Thoracic aorta (tissue), 2 donors: ENCODE results near the gene TAX1BP3. TPM values are rescaled to one million over a fixed set of nuclear protein-coding genes. Genes with fewer than 3 reads are reported as not detected.
"Not testable (repeated sequence)": the region's sequence is repeated elsewhere in the genome, so short reads cannot be mapped to it uniquely, and the experiment has no call there.

Experiments
- ATAC-seq: fragments of 150-250 bp; one replicate; pipeline ENCODE4 v1.8.0; 2017; ENCODE audit warnings: low read depth; ENCODE audit not compliant: insufficient number of reproducible peaks, low FRiP score
- DNase-seq: peaks from one replicate; pipeline ENCODE4 v3.0.0-alpha.2; 2020; ENCODE audit warnings: low spot score
- H3K27ac ChIP-seq, 2 donors: fragments of 200-600 bp; sonication (generic); 1 replicate in 1 of 2; 2 replicates in 1 of 2; pipeline ENCODE4 v1.5.1; 2016; ENCODE audit warnings: mild to moderate bottlenecking in 2 of 2, moderate library complexity in 2 of 2
- H3K27me3 ChIP-seq: fragments of 200-600 bp; sonication (generic); replicated peaks from 2 replicates; pipeline ENCODE4 v1.6.0; 2016; ENCODE audit warnings: mild to moderate bottlenecking; ENCODE audit not compliant: insufficient read depth
- H3K36me3 ChIP-seq: fragments of 200-600 bp; sonication (generic); one replicate; pipeline ENCODE4 v1.5.1; 2016
- H3K4me1 ChIP-seq, 2 donors: fragments of 200-600 bp; sonication (generic); 1 replicate in 1 of 2; 2 replicates in 1 of 2; pipeline versions ENCODE4 v1.5.1 to v1.6.0; 2016; ENCODE audit warnings: low read depth in 2 of 2, mild to moderate bottlenecking in 1 of 2; ENCODE audit not compliant: control insufficient read depth in 1 of 2
- H3K4me3 ChIP-seq: fragments of 200-600 bp; sonication (generic); 2 replicates; pipeline ENCODE4 v1.5.1; 2016; ENCODE audit warnings: mild to moderate bottlenecking
- H3K9me3 ChIP-seq: fragments of 200-600 bp; sonication (generic); 2 replicates; pipeline ENCODE4 v1.5.1; 2016
- CTCF ChIP-seq: fragments of 200-600 bp; sonication (generic); IDR thresholded peaks from one replicate; pipeline ENCODE4 v1.5.1; 2019; ENCODE audit warnings: antibody characterized with exemption
- total RNA-seq, 2 donors: library from RNA; depleted of rRNA; stranded (reverse); fragments of >200 nt; gene quantifications; one replicate each; pipeline versions ENCODE4 v1.1.0 to v1.2.3, GENCODE V29; 2016

Gene TAX1BP3
- 100 to 1,000 TPM; 127 to 243 TPM for total RNA-seq

GRCh38 chr17:3668279-3669084 is at the start of gene TAX1BP3, which contains the start of gene EMC6:
TAX1BP3 (minus strand) TSS chr17:3668578; CDS start chr17:3668526, 52 bp downstream.
EMC6 (plus strand) TSS chr17:3668812; CDS start chr17:3669147, 335 bp downstream.
- peaks cover 20 to 41% of the 10 kb centered on the region in 2 donors for H3K4me1 ChIP-seq
- H3K27ac ChIP-seq = peak within 1 kb of the TSS; percentile 97
- peak within 1 kb of the TSS; percentile 86 for H3K4me3 ChIP-seq
- peaks cover 14% of the 10 kb centered on the region for H3K36me3 ChIP-seq
- ATAC-seq (peak; percentile 97), DNase-seq (peak; percentile 94)
- H3K27me3 ChIP-seq = no peaks in the 10 kb centered on the region
- H3K9me3 ChIP-seq = no peaks in the 10 kb centered on the region
- no peak for TF ChIP-seq CTCF

GRCh38 chr17:3715296-3715695 is 46.9 kb upstream of the TAX1BP3 start:
- H3K36me3 ChIP-seq = peaks cover 30% of the 10 kb centered on the region
- no peaks in the 10 kb centered on the region for H3K9me3 ChIP-seq
- DNase-seq = no peak
- no peak for TF ChIP-seq CTCF
- H3K4me3 ChIP-seq = no peak overlapping the region
- H3K4me1 ChIP-seq = peaks cover 3 to 10% of the 10 kb centered on the region in 2 donors
- H3K27me3 ChIP-seq = no peaks in the 10 kb centered on the region
- no peak for ATAC-seq
- H3K27ac ChIP-seq = no peak overlapping the region

GRCh38 chr17:3712811-3713463 is 44.6 kb upstream of the TAX1BP3 start:
- DNase-seq (no peak), ATAC-seq (no peak)
- H3K36me3 ChIP-seq = peaks cover 24% of the 10 kb centered on the region
- H3K4me3 ChIP-seq = no peak overlapping the region
- H3K27ac ChIP-seq = no peak overlapping the region
- H3K9me3 ChIP-seq = no peaks in the 10 kb centered on the region
- no peaks in the 10 kb centered on the region for H3K27me3 ChIP-seq
- no peak for TF ChIP-seq CTCF
- H3K4me1 ChIP-seq = peaks cover 0 to 3% of the 10 kb centered on the region in 2 donors

- peaks cover 0 to 3% of the 10 kb centered on the region in 2 donors for H3K4me1 ChIP-seq
- H3K27ac ChIP-seq = no peak overlapping the region
- no peak overlapping the region for H3K4me3 ChIP-seq
- peaks cover 16% of the 10 kb centered on the region for H3K36me3 ChIP-seq
- DNase-seq (no peak), ATAC-seq (no peak)
- H3K27me3 ChIP-seq = no peaks in the 10 kb centered on the region
- H3K9me3 ChIP-seq = no peaks in the 10 kb centered on the region
- TF ChIP-seq CTCF = no peak
Observed at GRCh38 chr17:3710951-3711383, 42.6 kb upstream of the TAX1BP3 start.

- no peak for DNase-seq
- peaks cover 0 to 3% of the 10 kb centered on the region in 2 donors for H3K4me1 ChIP-seq
- H3K36me3 ChIP-seq = peaks cover 5% of the 10 kb centered on the region
- no peak overlapping the region for H3K27ac ChIP-seq
- H3K27me3 ChIP-seq = no peaks in the 10 kb centered on the region
- ATAC-seq = no peak
- TF ChIP-seq CTCF = no peak
- no peak overlapping the region for H3K4me3 ChIP-seq
- H3K9me3 ChIP-seq = no peaks in the 10 kb centered on the region
Observed at GRCh38 chr17:3708366-3708765, 40.0 kb upstream of the TAX1BP3 start.

- not testable (repeated sequence) for DNase-seq, H3K27me3 ChIP-seq, H3K4me3 ChIP-seq, H3K27ac ChIP-seq, H3K4me1 ChIP-seq, H3K36me3 ChIP-seq, ATAC-seq, H3K9me3 ChIP-seq
Observed at GRCh38 chr17:3705718-3705984, 37.3 kb upstream of the TAX1BP3 start.
